MCF 10A (cell line): Measurements from ENCODE around the gene DNM3. TPM values are rescaled to one million over a fixed set of nuclear protein-coding genes. Genes with fewer than 3 reads are reported as not detected.

Experiments
- BruUV-seq: library from RNA; stranded (reverse); fragments of 400-500 nt; replicated peaks from 2 replicates; lab custom pipeline; 2021; lab: Mats Ljungman, UMichigan
- CTCF ChIA-PET: fragments of 300-600 bp; sonication (Branson Sonifier 250); formaldehyde crosslinking; extraction: SDS; loops from one replicate; lab custom pipeline; 2021; ENCODE audit warnings: antibody characterized with exemption, inconsistent platforms; lab: Yijun Ruan, JAX
- POLR2A ChIA-PET: fragments of 300-600, 350-650 bp; sonication (Branson Sonifier 250); formaldehyde crosslinking; extraction: SDS; loops from one replicate; lab custom pipeline; 2020; ENCODE audit warnings: antibody characterized with exemption, inconsistent platforms; lab: Yijun Ruan, JAX
- DNase-seq: peaks from one replicate; pipeline ENCODE4 v3.0.0-alpha.2; 2018; ENCODE audit not compliant: unreplicated experiment
- H3K27ac Mint-ChIP-seq: one replicate; pipeline ENCODE4 v1.8.0; 2022; ENCODE audit warnings: mild to moderate bottlenecking, low read depth, mixed read lengths; ENCODE audit not compliant: unreplicated experiment
- H3K27me3 Mint-ChIP-seq: one replicate; pipeline ENCODE4 v1.8.0; 2022; ENCODE audit warnings: mixed read lengths; ENCODE audit not compliant: insufficient read depth, unreplicated experiment
- H3K36me3 Mint-ChIP-seq: one replicate; pipeline ENCODE4 v1.8.0; 2022; ENCODE audit warnings: mild to moderate bottlenecking, moderate library complexity, mixed read lengths; ENCODE audit not compliant: insufficient read depth, unreplicated experiment
- H3K4me1 Mint-ChIP-seq: one replicate; pipeline ENCODE4 v1.8.0; 2022; ENCODE audit warnings: mixed read lengths; ENCODE audit not compliant: insufficient read depth, unreplicated experiment
- H3K4me3 Mint-ChIP-seq: one replicate; pipeline ENCODE4 v1.8.0; 2022; ENCODE audit warnings: mild to moderate bottlenecking, moderate library complexity, mixed read lengths; ENCODE audit not compliant: unreplicated experiment
- H3K9me3 Mint-ChIP-seq: one replicate; pipeline ENCODE4 v1.8.0; 2022; ENCODE audit warnings: mixed read lengths; ENCODE audit not compliant: unreplicated experiment
- intact Hi-C: fragments of 100-400 bp; cut with micrococcal nuclease; formaldehyde crosslinking; loops from 2 replicates; pipeline ENCODE4 v1.14.1; 2022
- total RNA-seq: library from RNA; stranded (reverse); gene quantifications from 2 replicates; pipeline ENCODE4 v1.2.3, GENCODE V29; 2022
- TF ChIP-seq, protein P1 (sequence below): fragments of 200-600 bp; IDR thresholded peaks from one replicate; pipeline ENCODE4 v1.8.0; 2022; ENCODE audit warnings: antibody characterized with exemption, mild to moderate bottlenecking; ENCODE audit not compliant: unreplicated experiment

DNM3 gene
- total RNA-seq, 1 experiment from 2014 or later = 0.68 TPM

DNA sequence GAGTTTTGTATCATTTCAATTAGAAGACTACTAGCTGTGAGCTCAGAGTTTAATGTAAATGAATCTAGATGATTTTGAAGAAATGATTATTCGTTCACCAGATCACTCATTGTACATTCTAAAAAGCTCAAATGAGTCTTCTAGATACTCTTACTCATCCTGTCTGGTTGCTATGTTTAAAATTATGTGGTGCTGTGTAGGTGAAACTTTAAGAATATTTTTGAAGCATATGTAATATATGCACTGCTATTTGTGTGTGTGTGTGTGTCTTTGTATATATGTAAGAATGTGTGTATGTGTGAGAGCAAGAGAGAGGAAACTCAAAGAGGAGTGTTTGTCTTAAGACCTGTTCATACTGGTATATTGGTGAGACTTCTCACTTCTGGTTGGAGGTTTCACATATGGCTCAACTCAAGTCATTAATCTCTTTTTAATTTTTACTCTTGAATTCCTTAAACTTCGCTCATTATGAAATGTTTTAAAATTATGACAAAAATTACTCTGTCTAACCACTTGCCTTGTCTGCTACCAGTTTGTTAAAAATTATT is 570.6 kb downstream of the DNM3 start:
- Mint-ChIP-seq H3K4me3 (no peak overlapping the region), H3K36me3 (no peaks in the 10 kb centered on the region)
- no TSS peak for BruUV-seq

GRCh38 chr1:172414331-172414730 is 573.0 kb downstream of the DNM3 start:
- H3K27ac Mint-ChIP-seq = peak overlapping the region; percentile 17
- TF ChIP-seq, protein P1, sequence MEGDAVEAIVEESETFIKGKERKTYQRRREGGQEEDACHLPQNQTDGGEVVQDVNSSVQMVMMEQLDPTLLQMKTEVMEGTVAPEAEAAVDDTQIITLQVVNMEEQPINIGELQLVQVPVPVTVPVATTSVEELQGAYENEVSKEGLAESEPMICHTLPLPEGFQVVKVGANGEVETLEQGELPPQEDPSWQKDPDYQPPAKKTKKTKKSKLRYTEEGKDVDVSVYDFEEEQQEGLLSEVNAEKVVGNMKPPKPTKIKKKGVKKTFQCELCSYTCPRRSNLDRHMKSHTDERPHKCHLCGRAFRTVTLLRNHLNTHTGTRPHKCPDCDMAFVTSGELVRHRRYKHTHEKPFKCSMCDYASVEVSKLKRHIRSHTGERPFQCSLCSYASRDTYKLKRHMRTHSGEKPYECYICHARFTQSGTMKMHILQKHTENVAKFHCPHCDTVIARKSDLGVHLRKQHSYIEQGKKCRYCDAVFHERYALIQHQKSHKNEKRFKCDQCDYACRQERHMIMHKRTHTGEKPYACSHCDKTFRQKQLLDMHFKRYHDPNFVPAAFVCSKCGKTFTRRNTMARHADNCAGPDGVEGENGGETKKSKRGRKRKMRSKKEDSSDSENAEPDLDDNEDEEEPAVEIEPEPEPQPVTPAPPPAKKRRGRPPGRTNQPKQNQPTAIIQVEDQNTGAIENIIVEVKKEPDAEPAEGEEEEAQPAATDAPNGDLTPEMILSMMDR = no peak
- H3K36me3 Mint-ChIP-seq = no peaks in the 10 kb centered on the region
- CTCF ChIA-PET = interaction anchor here (0.9 to 2.3 kb wide), 3 partner anchors 11 to 324 kb away, joined by 3 to 6 read pairs (median 4); no protein-coding TSS in a partner anchor
- no peak overlapping the region for H3K4me3 Mint-ChIP-seq
- no peaks in the 10 kb centered on the region for H3K27me3 Mint-ChIP-seq
- POLR2A ChIA-PET = interaction anchor here (0.8 kb wide), 1 partner anchor 28 kb away, joined by 3 read pairs; no protein-coding TSS in a partner anchor
- DNase-seq = peak; percentile 49
- H3K9me3 Mint-ChIP-seq = no peaks in the 10 kb centered on the region
- peaks cover 7% of the 10 kb centered on the region for H3K4me1 Mint-ChIP-seq
- BruUV-seq = no TSS peak
- intact Hi-C loops = no loop called here

More for the DNA sequence above, 570.6 kb downstream of the DNM3 start:
- no peak for DNase-seq
- intact Hi-C loops = no loop called here
- ChIA-PET POLR2A (interaction anchor here (0.5 kb wide), 1 partner anchor 80 kb away, joined by 3 read pairs; no protein-coding TSS in a partner anchor), CTCF (interaction anchor here (0.8 to 2.4 kb wide), 8 partner anchors 12 to 611 kb away, joined by 3 to 15 read pairs (median 5); no protein-coding TSS in a partner anchor)
- TF ChIP-seq, protein P1 = no peak
- no peak overlapping the region for H3K27ac Mint-ChIP-seq
- no peaks in the 10 kb centered on the region for H3K27me3 Mint-ChIP-seq
- H3K9me3 Mint-ChIP-seq = no peaks in the 10 kb centered on the region
- no peaks in the 10 kb centered on the region for H3K4me1 Mint-ChIP-seq

DNA sequence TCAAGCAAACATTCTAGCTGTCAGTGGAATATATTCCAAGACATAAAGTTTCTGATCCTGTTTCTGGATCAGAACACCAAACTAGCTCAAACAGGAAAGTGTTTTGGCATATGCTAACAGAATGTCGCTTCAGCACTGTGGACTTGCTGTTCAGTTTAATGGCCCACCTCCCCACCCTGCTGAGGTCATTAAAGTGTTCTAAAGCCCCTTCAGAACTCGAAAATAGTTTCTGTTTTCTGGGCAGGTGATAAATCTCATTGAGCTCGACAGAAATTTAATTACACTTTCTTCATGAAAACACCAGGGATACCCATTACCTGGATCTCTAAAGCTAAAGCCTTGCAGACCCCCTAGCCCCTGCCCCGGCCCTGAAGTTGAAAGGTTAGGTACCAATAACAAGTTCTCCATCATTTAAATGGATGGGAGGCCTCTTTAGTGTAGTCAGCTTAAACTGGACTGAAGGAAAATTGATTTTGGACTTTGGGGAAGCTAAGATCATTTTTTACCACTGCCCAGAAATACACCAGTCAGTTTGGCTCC is 575.3 kb downstream of the DNM3 start:
- H3K4me3 Mint-ChIP-seq = no peak overlapping the region
- TF ChIP-seq, protein P1 = no peak
- H3K9me3 Mint-ChIP-seq = no peaks in the 10 kb centered on the region
- ChIA-PET CTCF (interaction anchor here (0.5 to 3.2 kb wide), 27 partner anchors 9 to 615 kb away, joined by 3 to 16 read pairs (median 5); partner anchors contain the start of gene PIGC), POLR2A (interaction anchor here (0.5 to 0.8 kb wide), 5 partner anchors 10 to 410 kb away, joined by 3 to 4 read pairs (median 3); no protein-coding TSS in a partner anchor)
- H3K4me1 Mint-ChIP-seq = peaks cover 7% of the 10 kb centered on the region
- no peak overlapping the region for H3K27ac Mint-ChIP-seq
- DNase-seq = no peak
- no peaks in the 10 kb centered on the region for H3K27me3 Mint-ChIP-seq
- no TSS peak for BruUV-seq
- H3K36me3 Mint-ChIP-seq = no peaks in the 10 kb centered on the region
- intact Hi-C loops = no loop called here

- peaks cover 7% of the 10 kb centered on the region for H3K4me1 Mint-ChIP-seq
- intact Hi-C loops = no loop called here
- CTCF ChIA-PET = interaction anchor here (0.5 to 3.2 kb wide), 19 partner anchors 9 to 616 kb away, joined by 3 to 16 read pairs (median 4); no protein-coding TSS in a partner anchor
- no peaks in the 10 kb centered on the region for H3K27me3 Mint-ChIP-seq
- peak; percentile 30 for DNase-seq
- POLR2A ChIA-PET = interaction anchor here (1.0 to 1.3 kb wide), 3 partner anchors 10 to 25 kb away, joined by 3 read pairs; no protein-coding TSS in a partner anchor
- TF ChIP-seq, protein P1 = no peak
- H3K9me3 Mint-ChIP-seq = no peaks in the 10 kb centered on the region
- no peak overlapping the region for H3K27ac Mint-ChIP-seq
- H3K4me3 Mint-ChIP-seq = no peak overlapping the region
- no TSS peak for BruUV-seq
- H3K36me3 Mint-ChIP-seq = no peaks in the 10 kb centered on the region
Observed at GRCh38 chr1:172417557-172417956, 576.3 kb downstream of the DNM3 start.
